ENCODE results near the gene MBLAC1.

MBLAC1 gene

DNA sequence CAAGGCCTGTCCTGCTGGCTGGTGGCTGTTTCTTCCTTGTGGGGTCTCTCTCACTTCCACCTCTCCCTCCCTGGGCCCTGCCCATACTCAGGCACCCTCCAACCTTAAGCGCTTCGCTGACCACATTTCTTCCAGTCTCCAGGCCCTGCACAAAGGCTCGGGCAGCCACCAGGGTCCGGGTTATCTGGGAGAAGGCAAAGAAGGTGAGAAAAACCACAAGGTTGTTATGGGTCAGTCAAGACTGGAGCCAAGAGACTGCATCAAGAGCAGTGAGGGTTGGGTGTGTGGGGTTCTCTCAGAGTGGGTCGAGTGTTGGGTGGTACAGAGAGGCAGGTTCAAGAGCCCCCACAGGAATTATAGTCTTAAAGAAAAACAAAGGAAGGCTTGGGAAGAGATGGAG is 47.8 kb downstream of the MBLAC1 start:
- no peaks in the 10 kb centered on the region for H3K27me3 ChIP-seq (ENCODE audit: control insufficient read depth, insufficient read depth, low read length)
- WGBS (ENCODE audit: insufficient coverage, insufficient read length): no CpG with 5 or more reads among the region's 5 CpGs
- H3K9me3 ChIP-seq (ENCODE audit: control insufficient read depth, insufficient read depth, low read length): no peaks in the 10 kb centered on the region
- H3K4me3 ChIP-seq (ENCODE audit: low read length): no peak overlapping the region
- H3K36me3 ChIP-seq (ENCODE audit: control insufficient read depth, insufficient read depth, low read length): peaks cover 5% of the 10 kb centered on the region
- H3K4me1 ChIP-seq (ENCODE audit: control insufficient read depth, insufficient read depth, low read length): peaks cover 4% of the 10 kb centered on the region
- DNase-seq (ENCODE audit: low read depth, low spot score): no peak
- H3K27ac ChIP-seq (ENCODE audit: low read length): no peak overlapping the region

DNA sequence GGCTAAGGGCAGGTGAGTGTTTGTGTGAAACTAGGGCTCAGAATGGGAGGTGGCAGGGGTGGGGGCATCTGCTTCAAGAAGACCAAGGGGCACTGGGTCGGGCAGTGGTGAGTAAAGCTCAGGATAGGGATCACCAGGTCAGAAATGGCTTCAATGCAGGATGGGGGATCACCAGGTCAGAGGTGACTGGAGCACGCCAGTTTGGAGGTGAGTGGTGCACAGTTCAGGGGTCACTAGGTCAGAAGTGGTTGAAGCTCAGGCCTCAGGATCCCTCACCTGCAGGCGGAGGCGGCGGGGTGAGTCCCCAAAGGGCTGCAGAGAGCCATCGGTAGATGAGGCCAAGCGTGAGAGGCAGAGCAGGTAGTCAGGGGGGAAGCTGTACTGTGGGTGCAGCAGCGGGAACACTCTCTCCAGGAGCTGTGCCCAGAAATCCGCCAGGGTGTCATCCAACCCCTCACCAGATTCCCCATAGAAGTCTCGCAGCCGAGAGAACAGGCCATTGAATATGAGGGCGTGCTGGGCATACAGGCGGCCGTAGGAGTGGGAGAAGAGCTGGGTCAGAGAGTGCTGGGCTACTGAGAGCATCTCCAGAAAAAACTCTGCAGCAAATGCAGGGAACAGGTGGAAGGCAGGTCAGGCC is 48.6 kb downstream of the MBLAC1 start:
- Histone ChIP-seq H3K27ac (ENCODE audit: low read length) (no peak overlapping the region), H3K27me3 (ENCODE audit: control insufficient read depth, insufficient read depth, low read length) (no peaks in the 10 kb centered on the region), H3K4me1 (ENCODE audit: control insufficient read depth, insufficient read depth, low read length) (peaks cover 2% of the 10 kb centered on the region), H3K9me3 (ENCODE audit: control insufficient read depth, insufficient read depth, low read length) (no peaks in the 10 kb centered on the region), H3K36me3 (ENCODE audit: control insufficient read depth, insufficient read depth, low read length) (peaks cover 5% of the 10 kb centered on the region), H3K4me3 (ENCODE audit: low read length) (no peak overlapping the region)
- DNase-seq (ENCODE audit: low read depth, low spot score): no peak
- WGBS (ENCODE audit: insufficient coverage, insufficient read length): no CpG with 5 or more reads among the region's 14 CpGs

DNA sequence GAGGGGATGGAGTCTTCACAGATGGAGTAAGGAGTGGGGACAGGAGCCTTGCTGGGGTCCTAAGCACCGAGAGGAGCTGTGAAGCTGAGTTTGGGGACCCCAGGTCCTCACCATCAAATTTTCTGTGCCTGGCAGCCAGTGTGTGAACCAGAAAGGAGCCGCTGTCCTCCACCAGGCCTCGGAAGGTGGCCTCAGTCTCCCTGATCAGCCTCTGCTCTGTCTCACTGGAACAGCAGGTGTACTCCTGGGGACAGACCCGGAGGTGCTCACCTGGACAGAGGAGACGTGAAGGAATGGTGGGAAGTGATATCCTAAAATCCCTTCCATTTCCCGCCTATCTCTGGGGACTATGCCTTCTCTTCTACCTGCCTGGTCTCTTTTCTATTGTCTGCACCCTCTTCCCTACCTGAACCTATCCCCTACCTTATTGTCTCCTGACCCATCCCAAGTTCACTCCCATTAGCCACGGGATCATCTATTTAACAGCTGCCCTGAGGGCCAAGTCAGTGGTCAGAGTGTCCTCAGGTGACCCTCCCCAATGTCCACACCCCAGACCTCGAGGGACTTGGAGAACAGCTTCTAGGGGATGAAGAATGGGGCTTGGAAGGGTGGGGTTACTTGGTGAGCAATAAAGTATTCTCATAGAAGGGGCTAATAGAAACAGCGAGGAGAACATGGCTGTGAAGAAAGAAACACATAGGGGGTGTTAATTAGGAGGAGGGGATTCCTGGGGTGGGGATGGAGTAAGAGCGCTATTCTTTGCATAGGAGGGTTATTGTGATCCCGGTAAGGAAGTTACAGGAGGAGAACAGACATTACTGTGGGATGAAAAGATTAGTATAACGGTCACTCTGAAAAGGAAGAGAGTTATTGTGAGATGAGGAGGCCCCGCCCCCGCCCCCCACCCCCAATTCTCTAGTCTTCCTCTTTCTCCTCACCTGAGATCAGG is 49.6 kb downstream of the MBLAC1 start:
- Histone ChIP-seq H3K36me3 (ENCODE audit: control insufficient read depth, insufficient read depth, low read length) (peaks cover 5% of the 10 kb centered on the region), H3K27me3 (ENCODE audit: control insufficient read depth, insufficient read depth, low read length) (no peaks in the 10 kb centered on the region), H3K4me3 (ENCODE audit: low read length) (peak overlapping the region; percentile 74; the same call in 1 of the 2 replicates), H3K27ac (ENCODE audit: low read length) (no peak overlapping the region), H3K4me1 (ENCODE audit: control insufficient read depth, insufficient read depth, low read length) (peaks cover 2% of the 10 kb centered on the region), H3K9me3 (ENCODE audit: control insufficient read depth, insufficient read depth, low read length) (no peaks in the 10 kb centered on the region)
- WGBS (ENCODE audit: insufficient coverage, insufficient read length): no CpG with 5 or more reads among the region's 14 CpGs
- no peak for DNase-seq (ENCODE audit: low read depth, low spot score)

DNA sequence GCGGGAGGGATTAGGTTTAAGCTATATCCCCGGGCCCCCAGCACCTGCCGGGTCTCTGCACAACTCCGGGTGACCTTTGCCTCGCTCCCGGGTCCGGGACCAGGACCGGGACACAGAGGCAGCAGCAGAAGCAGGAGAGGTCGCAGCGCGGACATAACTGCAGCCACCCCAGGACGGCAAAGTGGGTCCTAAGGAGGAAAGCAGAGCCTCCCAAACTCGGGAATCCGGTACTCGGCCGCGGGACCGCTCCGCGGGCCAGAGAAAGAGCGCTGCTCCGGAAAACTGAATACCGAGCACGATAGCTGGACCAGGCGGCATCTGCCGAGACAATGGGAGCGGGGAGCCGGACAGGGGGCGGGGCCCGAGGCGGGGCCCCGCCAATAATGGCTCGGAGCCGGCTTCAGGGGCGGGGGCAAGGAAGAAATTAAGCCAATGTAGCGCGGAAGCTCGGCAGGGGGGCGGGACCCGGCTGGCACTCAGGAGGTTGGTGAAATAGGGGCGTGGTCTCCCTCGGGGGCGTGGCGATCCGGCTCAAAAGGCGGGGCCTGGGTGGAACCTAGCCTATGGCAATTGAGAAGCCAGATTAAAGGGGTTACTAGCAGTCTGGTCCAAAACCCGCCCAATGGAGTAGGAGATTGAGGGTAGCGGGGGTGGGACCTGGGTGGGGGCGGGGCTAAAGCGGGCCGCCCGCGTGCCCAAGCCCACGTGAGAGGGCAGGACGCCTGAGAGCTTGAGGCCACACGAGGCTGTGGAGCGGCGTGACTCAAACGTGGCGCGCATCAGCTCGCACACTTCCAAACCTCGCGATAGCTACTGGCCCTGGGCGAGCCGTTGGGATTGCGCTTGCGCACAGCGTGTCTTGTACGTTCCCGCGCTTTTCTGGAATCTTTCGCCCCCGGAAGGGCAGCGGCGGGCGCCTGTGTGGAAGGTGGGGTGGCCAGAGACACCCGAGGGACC is 50.6 kb downstream of the MBLAC1 start, which contains the start of the genes GPC2 and STAG3:
Gene GPC2 (minus strand): TSS at position 337 of the 957 bp plus-strand sequence. CDS start 182 bp downstream, at position 155.
Gene STAG3 (plus strand): TSS at position 874 of the 957 bp plus-strand sequence. CDS start 2,639 bp downstream, outside the sequence.
- Histone ChIP-seq H3K4me3 (ENCODE audit: low read length) (peak within 1 kb of the TSS; percentile 74), H3K27ac (ENCODE audit: low read length) (no peak within 1 kb of the TSS), H3K4me1 (ENCODE audit: control insufficient read depth, insufficient read depth, low read length) (peaks cover 2% of the 10 kb centered on the region), H3K36me3 (ENCODE audit: control insufficient read depth, insufficient read depth, low read length) (peaks cover 5% of the 10 kb centered on the region), H3K27me3 (ENCODE audit: control insufficient read depth, insufficient read depth, low read length) (no peaks in the 10 kb centered on the region), H3K9me3 (ENCODE audit: control insufficient read depth, insufficient read depth, low read length) (no peaks in the 10 kb centered on the region)
- WGBS (ENCODE audit: insufficient coverage, insufficient read length): no CpG with 5 or more reads among the region's 78 CpGs
- DNase-seq (ENCODE audit: low read depth, low spot score): peak; percentile 94
